Right atrium auricular region (tissue), 2 donors: Measurements from ENCODE around the gene PLA2G4B. TPM values are rescaled to one million over a fixed set of nuclear protein-coding genes. Genes with fewer than 3 reads are reported as not detected.

ENCODE experiments used
- DNase-seq: peaks from one replicate; pipeline ENCODE4 v3.0.0-alpha.2; 2019; ENCODE audit warnings: low spot score
- H3K27ac ChIP-seq, 2 donors: fragments of 200-600 bp; sonication (generic); 1 replicate in 1 of 2; 2 replicates in 1 of 2; pipeline ENCODE4 v1.5.1; 2016 to 2019
- H3K27me3 ChIP-seq, 2 donors: fragments of 200-600 bp; sonication (generic); one replicate each; pipeline versions ENCODE4 v1.5.1 to v1.6.0; 2017 to 2019
- H3K36me3 ChIP-seq: fragments of 200-600 bp; sonication (generic); one replicate; pipeline ENCODE4 v1.5.1; 2016
- H3K4me1 ChIP-seq, 2 donors: fragments of 200-600 bp; sonication (generic); one replicate each; pipeline versions ENCODE4 v1.5.1 to v1.6.0; 2017 to 2019
- H3K4me3 ChIP-seq, 2 donors: fragments of 200-600 bp; sonication (generic); 1 replicate in 1 of 2; 2 replicates in 1 of 2; pipeline ENCODE4 v1.5.1; 2017 to 2019; ENCODE audit warnings: mild to moderate bottlenecking in 1 of 2, moderate library complexity in 1 of 2
- H3K9me3 ChIP-seq, 2 donors: fragments of 200-600 bp; sonication (generic); one replicate each; pipeline ENCODE4 v1.5.1; 2019
- CTCF ChIP-seq, 2 donors: fragments of 200-600 bp; sonication (generic); IDR thresholded peaks; one replicate each; pipeline ENCODE4 v1.5.1; 2019; ENCODE audit warnings: antibody characterized with exemption in 2 of 2
- total RNA-seq, 2 donors: library from RNA; depleted of rRNA; stranded (reverse); fragments of >200 nt; gene quantifications; one replicate each; pipeline ENCODE4 v1.1.0, GENCODE V29; 2016

The PLA2G4B gene
- total RNA-seq, 2 donors from 2014 or later: 1.3 to 1.4 TPM

DNA sequence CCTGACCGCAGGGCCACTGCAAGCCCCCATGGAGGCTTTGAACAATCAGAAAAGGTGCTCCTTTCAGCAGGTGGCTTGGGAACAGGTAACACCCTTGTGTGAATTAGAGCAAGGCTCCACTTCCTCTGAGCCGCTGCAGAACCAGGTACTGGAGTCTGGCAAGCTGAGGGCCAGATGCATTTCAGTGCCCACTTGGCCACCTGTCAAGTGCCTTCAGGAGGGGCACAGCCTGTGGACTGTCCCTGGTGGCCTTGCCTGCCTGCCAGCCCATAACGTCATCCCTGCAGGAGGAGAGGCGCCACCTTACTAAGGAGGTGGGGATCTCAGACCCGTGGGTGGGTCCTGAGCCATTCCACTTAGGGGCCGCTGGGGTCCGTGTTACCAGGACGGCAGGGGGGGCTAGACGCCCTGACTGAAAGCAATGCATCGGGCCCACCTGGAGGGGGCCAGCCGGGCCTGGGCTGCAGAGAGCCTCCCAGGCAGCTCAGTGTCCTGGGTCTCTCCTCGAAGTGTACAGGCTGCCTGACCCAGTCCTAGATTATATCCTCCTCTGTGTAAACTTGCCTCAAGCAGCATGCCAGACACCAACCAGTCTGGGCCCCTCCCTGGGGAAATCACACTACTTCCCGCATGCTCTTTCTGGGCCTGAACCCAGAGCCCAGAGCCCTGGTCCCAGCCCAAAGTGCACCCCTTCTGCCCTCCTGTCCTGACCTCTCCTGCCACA lies 39.1 kb downstream of the PLA2G4B start:
- no peak for TF ChIP-seq CTCF (IDR thresholded peaks at IDR 0.05)
- no peak for DNase-seq
- H3K9me3 ChIP-seq: no peaks in the 10 kb centered on the region
- H3K27ac ChIP-seq: no peak overlapping the region
- no peak overlapping the region for H3K4me3 ChIP-seq
- H3K4me1 ChIP-seq: peaks cover 0 to 21% of the 10 kb centered on the region in 2 donors
- no peaks in the 10 kb centered on the region for H3K27me3 ChIP-seq
- H3K36me3 ChIP-seq: no peaks in the 10 kb centered on the region

- peaks cover 0 to 25% of the 10 kb centered on the region in 2 donors for H3K4me1 ChIP-seq
- DNase-seq: no peak
- no peaks in the 10 kb centered on the region for H3K9me3 ChIP-seq
- no peak overlapping the region for H3K4me3 ChIP-seq
- H3K27ac ChIP-seq: no peak overlapping the region
- H3K27me3 ChIP-seq: no peaks in the 10 kb centered on the region
- no peaks in the 10 kb centered on the region for H3K36me3 ChIP-seq
- TF ChIP-seq CTCF (IDR thresholded peaks at IDR 0.05): no peak
Observed at GRCh38 chr15:41878355-41878699, 39.7 kb downstream of the PLA2G4B start.

DNA sequence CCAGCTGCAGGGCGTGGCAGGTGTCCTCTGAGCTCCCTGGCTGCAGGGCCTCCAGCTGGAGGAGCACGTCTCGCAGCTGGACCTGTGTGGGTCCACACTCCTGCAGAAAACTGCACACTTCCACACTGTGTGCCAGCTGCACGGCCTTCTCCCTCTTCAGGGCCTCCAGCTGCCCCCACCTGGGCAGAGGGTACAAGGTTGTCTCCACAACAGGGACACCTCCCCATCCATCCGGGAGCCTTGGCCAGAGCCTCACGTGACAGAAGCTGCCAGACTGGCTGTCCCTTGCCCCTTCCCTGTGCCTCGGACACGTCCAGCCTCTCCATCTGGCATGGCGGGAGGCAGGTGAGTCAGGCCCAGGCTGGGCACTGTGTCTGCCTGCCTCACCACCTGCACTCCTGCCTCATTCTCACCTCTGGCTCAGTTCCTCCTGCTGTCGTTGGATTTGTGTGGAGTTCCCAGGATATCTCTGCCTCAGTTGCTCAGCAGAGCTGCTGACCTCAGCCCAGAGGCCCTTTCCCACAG lies 40.7 kb downstream of the PLA2G4B start:
- no peak overlapping the region for H3K27ac ChIP-seq
- H3K36me3 ChIP-seq: no peaks in the 10 kb centered on the region
- H3K9me3 ChIP-seq: no peaks in the 10 kb centered on the region
- TF ChIP-seq CTCF (IDR thresholded peaks at IDR 0.05): no peak
- no peaks in the 10 kb centered on the region for H3K27me3 ChIP-seq
- DNase-seq: no peak
- peaks cover 0 to 25% of the 10 kb centered on the region in 2 donors for H3K4me1 ChIP-seq
- no peak overlapping the region for H3K4me3 ChIP-seq

- H3K4me1 ChIP-seq: peaks cover 0 to 25% of the 10 kb centered on the region in 2 donors
- no peak overlapping the region for H3K27ac ChIP-seq
- H3K36me3 ChIP-seq: no peaks in the 10 kb centered on the region
- no peak for DNase-seq
- H3K9me3 ChIP-seq: no peaks in the 10 kb centered on the region
- no peak overlapping the region for H3K4me3 ChIP-seq
- no peaks in the 10 kb centered on the region for H3K27me3 ChIP-seq
- TF ChIP-seq CTCF (IDR thresholded peaks at IDR 0.05): no peak
Observed at GRCh38 chr15:41880156-41880877, 41.7 kb downstream of the PLA2G4B start.

DNA sequence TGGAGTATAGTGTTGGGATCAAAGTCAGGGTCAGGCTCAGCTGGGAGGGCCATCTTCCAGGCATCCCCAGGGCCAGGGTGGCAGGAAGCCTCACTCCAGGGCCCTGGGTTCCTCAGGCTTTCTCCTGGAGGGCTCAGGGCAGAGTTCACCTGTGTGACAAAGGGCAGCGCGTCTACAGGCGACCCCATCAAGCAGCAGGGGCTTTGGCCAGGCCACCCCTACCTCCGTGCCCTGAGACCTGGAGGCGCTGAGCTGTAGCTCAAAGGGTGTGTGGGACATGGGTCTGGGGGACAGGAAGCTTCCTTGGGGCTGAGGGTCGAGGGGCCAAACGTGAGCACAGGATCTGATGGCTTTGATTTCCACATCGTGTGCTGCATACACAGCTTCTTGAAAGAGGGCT lies 42.4 kb downstream of the PLA2G4B start:
- TF ChIP-seq CTCF (IDR thresholded peaks at IDR 0.05): no peak
- Histone ChIP-seq H3K27me3 (no peaks in the 10 kb centered on the region), H3K4me3 (no peak overlapping the region), H3K27ac (no peak overlapping the region), H3K36me3 (no peaks in the 10 kb centered on the region), H3K4me1 (peaks cover 0 to 25% of the 10 kb centered on the region in 2 donors), H3K9me3 (no peaks in the 10 kb centered on the region)
- no peak for DNase-seq
